ENCODE data around the gene RABGAP1. TPM values are rescaled to one million over a fixed set of nuclear protein-coding genes. Genes with fewer than 3 reads are reported as not detected.

RABGAP1 gene
- total RNA-seq, 1 experiment from 2014 or later: 85.1 TPM

GRCh38 chr9:123003466-123003865, 62.6 kb downstream of the RABGAP1 start:
- H3K27ac ChIP-seq (ENCODE audit: low read length): no peak overlapping the region

GRCh38 chr9:123005964-123006363, 65.1 kb downstream of the RABGAP1 start:
- Histone ChIP-seq H3K9me3 (ENCODE audit: low read length) (no peaks in the 10 kb centered on the region), H3K27ac (ENCODE audit: low read length) (no peak overlapping the region), H3K9ac (ENCODE audit: low read length) (no peak overlapping the region), H3K4me3 (ENCODE audit: low read length) (no peak overlapping the region), H3K27me3 (ENCODE audit: low read length) (no peaks in the 10 kb centered on the region), H3K36me3 (ENCODE audit: insufficient read depth, low read length) (peaks cover 52% of the 10 kb centered on the region), H3K4me1 (ENCODE audit: low read length) (no peaks in the 10 kb centered on the region), H4K20me1 (ENCODE audit: insufficient read depth, low read depth, low read length) (no peaks in the 10 kb centered on the region), H3K9me2 (replicated peaks; ENCODE audit: insufficient read depth, low read length) (no peaks in the 10 kb centered on the region), H3K4me2 (ENCODE audit: low read depth, low read length, poor library complexity, severe bottlenecking) (no peak overlapping the region), H3K79me2 (ENCODE audit: low read length) (peaks cover 24% of the 10 kb centered on the region), H2AFZ (ENCODE audit: low read length) (no peak overlapping the region)
- no peak for DNase-seq

More at GRCh38 chr9:123003466-123003865, 62.6 kb downstream of the RABGAP1 start:
- Histone ChIP-seq H3K9me3 (ENCODE audit: low read length) (no peaks in the 10 kb centered on the region), H3K79me2 (ENCODE audit: low read length) (peaks cover 33% of the 10 kb centered on the region), H3K36me3 (ENCODE audit: insufficient read depth, low read length) (peaks cover 47% of the 10 kb centered on the region), H3K4me3 (ENCODE audit: low read length) (no peak overlapping the region), H3K4me1 (ENCODE audit: low read length) (no peaks in the 10 kb centered on the region), H3K27me3 (ENCODE audit: low read length) (no peaks in the 10 kb centered on the region), H3K9ac (ENCODE audit: low read length) (no peak overlapping the region), H3K4me2 (ENCODE audit: low read depth, low read length, poor library complexity, severe bottlenecking) (no peak overlapping the region), H4K20me1 (ENCODE audit: insufficient read depth, low read depth, low read length) (no peaks in the 10 kb centered on the region), H3K9me2 (replicated peaks; ENCODE audit: insufficient read depth, low read length) (no peaks in the 10 kb centered on the region), H2AFZ (ENCODE audit: low read length) (no peak overlapping the region)
- no peak for DNase-seq

- Histone ChIP-seq H3K9me3 (ENCODE audit: low read length) (no peaks in the 10 kb centered on the region), H3K4me1 (ENCODE audit: low read length) (no peaks in the 10 kb centered on the region), H2AFZ (ENCODE audit: low read length) (no peak overlapping the region), H3K4me2 (ENCODE audit: low read depth, low read length, poor library complexity, severe bottlenecking) (no peak overlapping the region), H3K36me3 (ENCODE audit: insufficient read depth, low read length) (peaks cover 57% of the 10 kb centered on the region), H3K27ac (ENCODE audit: low read length) (no peak overlapping the region), H3K9ac (ENCODE audit: low read length) (no peak overlapping the region), H4K20me1 (ENCODE audit: insufficient read depth, low read depth, low read length) (no peaks in the 10 kb centered on the region), H3K27me3 (ENCODE audit: low read length) (no peaks in the 10 kb centered on the region), H3K79me2 (ENCODE audit: low read length) (peaks cover 17% of the 10 kb centered on the region; the same call in 1 of the 2 replicates), H3K9me2 (replicated peaks; ENCODE audit: insufficient read depth, low read length) (no peaks in the 10 kb centered on the region), H3K4me3 (ENCODE audit: low read length) (no peak overlapping the region)
- no peak for DNase-seq
These were observed 66.4 kb downstream of the RABGAP1 start for GRCh38 chr9:123007269-123007668.

- Histone ChIP-seq H3K4me2 (ENCODE audit: low read depth, low read length, poor library complexity, severe bottlenecking) (no peak overlapping the region), H3K9me2 (replicated peaks; ENCODE audit: insufficient read depth, low read length) (no peaks in the 10 kb centered on the region), H3K4me1 (ENCODE audit: low read length) (no peaks in the 10 kb centered on the region), H2AFZ (ENCODE audit: low read length) (no peak overlapping the region), H3K27me3 (ENCODE audit: low read length) (no peaks in the 10 kb centered on the region), H3K4me3 (ENCODE audit: low read length) (no peak overlapping the region), H3K9me3 (ENCODE audit: low read length) (no peaks in the 10 kb centered on the region), H3K9ac (ENCODE audit: low read length) (no peak overlapping the region), H3K36me3 (ENCODE audit: insufficient read depth, low read length) (peaks cover 61% of the 10 kb centered on the region), H4K20me1 (ENCODE audit: insufficient read depth, low read depth, low read length) (no peaks in the 10 kb centered on the region), H3K79me2 (ENCODE audit: low read length) (peaks cover 13% of the 10 kb centered on the region; the same call in 1 of the 2 replicates), H3K27ac (ENCODE audit: low read length) (no peak overlapping the region)
- no peak for DNase-seq
These were observed 68.1 kb downstream of the RABGAP1 start for GRCh38 chr9:123008909-123009308.

- peaks cover 70% of the 10 kb centered on the region for H3K36me3 ChIP-seq (ENCODE audit: insufficient read depth, low read length)
- H2AFZ ChIP-seq (ENCODE audit: low read length): no peak overlapping the region
- H3K9me2 ChIP-seq (replicated peaks; ENCODE audit: insufficient read depth, low read length): no peaks in the 10 kb centered on the region
- H3K4me2 ChIP-seq (ENCODE audit: low read depth, low read length, poor library complexity, severe bottlenecking): no peak overlapping the region
- H3K4me1 ChIP-seq (ENCODE audit: low read length): no peaks in the 10 kb centered on the region
- no peaks in the 10 kb centered on the region for H4K20me1 ChIP-seq (ENCODE audit: insufficient read depth, low read depth, low read length)
- no peaks in the 10 kb centered on the region for H3K27me3 ChIP-seq (ENCODE audit: low read length)
- H3K9ac ChIP-seq (ENCODE audit: low read length): no peak overlapping the region
- no peaks in the 10 kb centered on the region for H3K9me3 ChIP-seq (ENCODE audit: low read length)
- H3K4me3 ChIP-seq (ENCODE audit: low read length): no peak overlapping the region
- no peak overlapping the region for H3K27ac ChIP-seq (ENCODE audit: low read length)
- no peak for DNase-seq
- H3K79me2 ChIP-seq (ENCODE audit: low read length): peaks cover 8% of the 10 kb centered on the region; the same call in 1 of the 2 replicates
These were observed 70.6 kb downstream of the RABGAP1 start for GRCh38 chr9:123011380-123011779.

GRCh38 chr9:123011878-123012528, 71.2 kb downstream of the RABGAP1 start:
- no peak for DNase-seq
- H3K9me3 ChIP-seq (ENCODE audit: low read length): no peaks in the 10 kb centered on the region
- H3K36me3 ChIP-seq (ENCODE audit: insufficient read depth, low read length): peaks cover 75% of the 10 kb centered on the region
- H4K20me1 ChIP-seq (ENCODE audit: insufficient read depth, low read depth, low read length): no peaks in the 10 kb centered on the region
- H3K4me3 ChIP-seq (ENCODE audit: low read length): no peak overlapping the region
- H2AFZ ChIP-seq (ENCODE audit: low read length): no peak overlapping the region
- no peaks in the 10 kb centered on the region for H3K9me2 ChIP-seq (replicated peaks; ENCODE audit: insufficient read depth, low read length)
- peaks cover 3% of the 10 kb centered on the region; the same call in 1 of the 2 replicates for H3K79me2 ChIP-seq (ENCODE audit: low read length)
- no peaks in the 10 kb centered on the region for H3K4me1 ChIP-seq (ENCODE audit: low read length)
- H3K27ac ChIP-seq (ENCODE audit: low read length): no peak overlapping the region
- no peaks in the 10 kb centered on the region for H3K27me3 ChIP-seq (ENCODE audit: low read length)
- H3K9ac ChIP-seq (ENCODE audit: low read length): no peak overlapping the region
- H3K4me2 ChIP-seq (ENCODE audit: low read depth, low read length, poor library complexity, severe bottlenecking): no peak overlapping the region

GRCh38 chr9:123016631-123017030, 75.8 kb downstream of the RABGAP1 start:
- Histone ChIP-seq H3K9me3 (ENCODE audit: low read length) (no peaks in the 10 kb centered on the region), H3K27ac (ENCODE audit: low read length) (no peak overlapping the region), H3K79me2 (ENCODE audit: low read length) (peaks cover 3% of the 10 kb centered on the region; the same call in 1 of the 2 replicates), H2AFZ (ENCODE audit: low read length) (no peak overlapping the region), H3K4me3 (ENCODE audit: low read length) (no peak overlapping the region), H4K20me1 (ENCODE audit: insufficient read depth, low read depth, low read length) (no peaks in the 10 kb centered on the region), H3K36me3 (ENCODE audit: insufficient read depth, low read length) (peaks cover 60% of the 10 kb centered on the region), H3K27me3 (ENCODE audit: low read length) (no peaks in the 10 kb centered on the region), H3K4me1 (ENCODE audit: low read length) (no peaks in the 10 kb centered on the region), H3K9me2 (replicated peaks; ENCODE audit: insufficient read depth, low read length) (no peaks in the 10 kb centered on the region), H3K4me2 (ENCODE audit: low read depth, low read length, poor library complexity, severe bottlenecking) (no peak overlapping the region), H3K9ac (ENCODE audit: low read length) (no peak overlapping the region)
- no peak for DNase-seq

- no peak overlapping the region for H2AFZ ChIP-seq (ENCODE audit: low read length)
- peaks cover 31% of the 10 kb centered on the region; the same call in 1 of the 2 replicates for H3K36me3 ChIP-seq (ENCODE audit: insufficient read depth, low read length)
- no peaks in the 10 kb centered on the region for H3K79me2 ChIP-seq (ENCODE audit: low read length)
- no peak overlapping the region for H3K4me3 ChIP-seq (ENCODE audit: low read length)
- H3K4me1 ChIP-seq (ENCODE audit: low read length): no peaks in the 10 kb centered on the region
- H3K27me3 ChIP-seq (ENCODE audit: low read length): no peaks in the 10 kb centered on the region
- no peaks in the 10 kb centered on the region for H3K9me3 ChIP-seq (ENCODE audit: low read length)
- no peaks in the 10 kb centered on the region for H4K20me1 ChIP-seq (ENCODE audit: insufficient read depth, low read depth, low read length)
- H3K4me2 ChIP-seq (ENCODE audit: low read depth, low read length, poor library complexity, severe bottlenecking): no peak overlapping the region
- no peak overlapping the region for H3K27ac ChIP-seq (ENCODE audit: low read length)
- no peak overlapping the region for H3K9ac ChIP-seq (ENCODE audit: low read length)
- no peak for DNase-seq
- no peaks in the 10 kb centered on the region for H3K9me2 ChIP-seq (replicated peaks; ENCODE audit: insufficient read depth, low read length)
These were observed 80.0 kb downstream of the RABGAP1 start for GRCh38 chr9:123020796-123021195.

All from Karpas-422 (cell line).